K562 (cell line): ENCODE data around the gene ANKLE1. TPM values are rescaled to one million over a fixed set of nuclear protein-coding genes. Genes with fewer than 3 reads are reported as not detected.

Source experiments
- ARHGAP35 ChIP-seq: fragments of 450-650 bp; IDR thresholded peaks from 2 replicates; pipeline ENCODE4 v1.6.1; 2018; ENCODE audit not compliant: partially characterized antibody
- BCL6 ChIP-seq: fragments of 250-450 bp; sonication (Bioruptor Pico); IDR thresholded peaks from 2 replicates; pipeline ENCODE4 v1.4.0; 2020
- CBFA2T3 ChIP-seq: fragments of 450-650 bp; IDR thresholded peaks from 2 replicates; pipeline ENCODE4 v1.6.1; 2017
- CBX8 ChIP-seq: fragments of 200-600 bp; sonication (generic); IDR thresholded peaks from 2 replicates; pipeline ENCODE4 v1.6.1; 2012; ENCODE audit warnings: borderline replicate concordance, mixed run types, low read depth, mild to moderate bottlenecking, moderate library complexity, mixed read lengths, low read length, control low read depth, inconsistent platforms; ENCODE audit not compliant: poor library complexity, severe bottlenecking; ENCODE audit errors: extremely low read depth
- CC2D1A ChIP-seq: fragments of 450-650 bp; IDR thresholded peaks from 2 replicates; pipeline ENCODE4 v1.6.1; 2017; ENCODE audit warnings: mild to moderate bottlenecking
- CTCFL ChIP-seq: IDR thresholded peaks from 2 replicates; pipeline ENCODE4 v1.6.1; 2011; ENCODE audit warnings: borderline replicate concordance, low read depth, mild to moderate bottlenecking, moderate library complexity, low read length; ENCODE audit not compliant: insufficient read depth, poor library complexity, severe bottlenecking
- EGR1 ChIP-seq: fragments of 450-650 bp; conservative IDR thresholded peaks from 2 replicates; pipeline ENCODE4 v1.6.1; 2017; ENCODE audit warnings: mild to moderate bottlenecking
- HDAC1 ChIP-seq, 2 experiments: fragments of 450-650 bp; IDR thresholded peaks; 2 replicates each; pipeline ENCODE4 v1.6.1; 2016 to 2017; ENCODE audit warnings: inconsistent platforms in 1 of 2, mild to moderate bottlenecking in 1 of 2, moderate library complexity in 1 of 2
- HLTF ChIP-seq: fragments of 450-650 bp; IDR thresholded peaks from 2 replicates; pipeline ENCODE4 v1.6.1; 2016
- HNRNPK ChIP-seq: fragments of 200-400 bp; formaldehyde crosslinking; IDR thresholded peaks from one replicate; pipeline ENCODE4 v1.6.1; 2018; ENCODE audit warnings: mild to moderate bottlenecking, low read depth, low read length; ENCODE audit not compliant: poor library complexity, severe bottlenecking
- IRF9 ChIP-seq: fragments of 450-650 bp; IDR thresholded peaks from 2 replicates; pipeline ENCODE4 v1.6.1; 2016; ENCODE audit warnings: missing biosample characterization, missing genetic modification characterization
- PHB2 ChIP-seq: fragments of 450-650 bp; IDR thresholded peaks from 2 replicates; pipeline ENCODE4 v1.6.1; 2017; ENCODE audit warnings: low read depth
- PTTG1 ChIP-seq: fragments of 450-650 bp; IDR thresholded peaks from 2 replicates; pipeline ENCODE4 v1.6.1; 2016; ENCODE audit warnings: low read depth, mild to moderate bottlenecking, missing genetic modification characterization, missing compliant biosample characterization
- ZNF639 ChIP-seq, 2 experiments: fragments of 200-800 bp in 1 of 2; sonication (Bioruptor generic) in 1 of 2; sonication (generic) in 1 of 2; formaldehyde crosslinking in 1 of 2; IDR thresholded peaks in 1 of 2; conservative IDR thresholded peaks in 1 of 2; 2 replicates each; pipeline versions ENCODE4 v1.5.0 to v1.6.1; 2016 to 2020; ENCODE audit warnings: missing compliant biosample characterization in 1 of 2, missing genetic modification characterization in 1 of 2, missing genetic modification reagents in 1 of 2
- ZNF76 ChIP-seq: fragments of 250-450 bp; sonication (Bioruptor Pico); IDR thresholded peaks from 2 replicates; pipeline ENCODE4 v1.4.0; 2020; ENCODE audit warnings: mild to moderate bottlenecking, moderate library complexity, borderline replicate concordance
- ZSCAN32 ChIP-seq: fragments of 450-650 bp; formaldehyde crosslinking; IDR thresholded peaks from 2 replicates; pipeline ENCODE4 v1.4.0; 2020; ENCODE audit warnings: mild to moderate bottlenecking, moderate library complexity
- polyA plus RNA-seq, 8 experiments: library from polyadenylated mRNA; depleted of rRNA in 4 of 8; stranded (reverse) in 5 of 8; unstranded in 3 of 8; fragments of >200 nt; fragmentation: Nextera tagmentation in 2 of 8; fragmentation: Illumina TruSeq in 1 of 8; extraction: Ambion mirVana in 2 of 8; extraction: Trizol in 1 of 8; gene quantifications; 2 replicates each; pipeline versions ENCODE4 v1.2.1 to v1.2.3, GENCODE V29; 2011 to 2014; ENCODE audit warnings: inconsistent platforms in 1 of 8, missing spikeins in 1 of 8
- total RNA-seq, 7 experiments: library from RNA; depleted of rRNA in 6 of 7; stranded (reverse); fragments of >200 nt in 6 of 7; fragmentation: Illumina TruSeq in 2 of 7; extraction: Trizol in 2 of 7; gene quantifications; 2 replicates each; pipeline versions ENCODE4 v1.2.1 to v1.2.3, GENCODE V29; 2011 to 2021; ENCODE audit warnings: low replicate concordance in 1 of 7
- TF ChIP-seq, protein P1 (sequence below): fragments of 250-450 bp; sonication (Bioruptor Pico); IDR thresholded peaks from 2 replicates; pipeline ENCODE4 v1.5.1; 2021; ENCODE audit warnings: mild to moderate bottlenecking
- TF ChIP-seq, protein P2 (sequence below): fragments of 250-450 bp; sonication (Bioruptor Pico); IDR thresholded peaks from 2 replicates; pipeline ENCODE4 v1.5.0; 2022; ENCODE audit warnings: mild to moderate bottlenecking

ANKLE1 gene
- total and polyA plus RNA-seq, 9 of the 15 experiments (the other 6 are each of a cell fraction or from before 2014, with no cell fraction given) = 0.63 to 9.2 (median 2.9) TPM

DNA sequence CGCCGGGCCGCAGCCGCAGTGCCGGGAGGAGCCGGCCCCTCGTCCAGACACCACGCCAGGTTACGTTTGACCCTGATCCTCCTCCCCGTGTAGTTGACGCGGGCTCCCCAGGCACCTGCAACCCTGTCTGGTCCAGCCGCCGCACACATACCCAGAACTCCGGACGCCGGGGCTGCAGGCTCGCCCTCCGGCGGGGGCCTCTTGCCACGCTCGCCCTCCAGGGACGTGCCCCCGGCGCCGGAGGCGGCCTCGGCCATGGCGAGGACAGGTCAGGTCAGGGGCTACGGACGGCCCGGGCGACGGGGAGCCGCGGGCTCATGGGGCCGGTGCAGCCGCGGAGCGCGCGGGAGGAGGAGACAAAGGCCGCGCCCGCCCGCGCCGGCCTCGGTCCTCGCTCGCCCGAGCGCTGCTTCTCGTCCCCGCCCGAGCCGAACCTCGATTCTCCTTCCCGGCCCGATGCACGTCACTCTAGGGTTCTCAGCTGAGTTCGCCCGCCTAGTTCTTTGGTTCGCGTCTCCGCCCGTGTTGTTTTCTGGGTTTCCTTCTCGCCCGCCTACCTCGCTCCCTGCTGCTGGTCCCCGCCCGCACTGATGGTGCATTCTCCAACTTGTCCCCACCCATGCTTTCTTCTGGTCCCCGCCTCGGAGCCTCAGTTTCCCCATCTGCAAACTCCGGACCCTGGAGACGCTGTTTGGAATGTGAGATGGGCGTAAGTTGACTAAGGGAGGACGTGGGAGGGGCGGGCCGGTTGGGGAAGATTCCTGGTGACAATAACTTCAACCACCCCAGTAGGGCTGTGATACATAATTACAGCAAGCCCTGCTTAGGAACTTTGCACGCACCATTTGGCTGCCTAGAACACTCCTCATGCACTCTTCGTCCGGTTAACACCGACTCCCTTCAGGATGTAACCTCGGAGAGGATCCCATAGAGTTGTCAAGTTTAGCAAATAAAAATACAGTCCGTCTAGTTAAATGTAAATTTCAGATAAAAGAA is 53.0 kb downstream of the ANKLE1 start, which contains the start of gene ANO8 (continued):
- TF ChIP-seq CTCFL (no peak), IRF9 (tag) (no peak), CC2D1A (peak; percentile 99), BCL6 (CRISPR knock-in tag) (no peak), HLTF (peak; percentile 77; the same call in 1 of the 2 replicates), PTTG1 (no peak), ARHGAP35 (no peak), EGR1 (peak; percentile 46), CBFA2T3 (no peak), PHB2 (no peak), ZNF639 (CRISPR knock-in tag; conservative IDR thresholded peaks at IDR 0.05 in 1 of 2, IDR thresholded peaks at IDR 0.05 in 1 of 2) (peak in 1 of 2 experiments; percentile 64; a peak in 2 of 4 replicates), ZSCAN32 (no peak), HDAC1 (IDR thresholded peaks at IDR 0.05) (peak in 1 of 2 experiments; percentile 80; a peak in 2 of 4 replicates), ZNF76 (CRISPR knock-in tag) (no peak), CBX8 (no peak), HNRNPK (peak; percentile 56)
- TF ChIP-seq, protein P1, sequence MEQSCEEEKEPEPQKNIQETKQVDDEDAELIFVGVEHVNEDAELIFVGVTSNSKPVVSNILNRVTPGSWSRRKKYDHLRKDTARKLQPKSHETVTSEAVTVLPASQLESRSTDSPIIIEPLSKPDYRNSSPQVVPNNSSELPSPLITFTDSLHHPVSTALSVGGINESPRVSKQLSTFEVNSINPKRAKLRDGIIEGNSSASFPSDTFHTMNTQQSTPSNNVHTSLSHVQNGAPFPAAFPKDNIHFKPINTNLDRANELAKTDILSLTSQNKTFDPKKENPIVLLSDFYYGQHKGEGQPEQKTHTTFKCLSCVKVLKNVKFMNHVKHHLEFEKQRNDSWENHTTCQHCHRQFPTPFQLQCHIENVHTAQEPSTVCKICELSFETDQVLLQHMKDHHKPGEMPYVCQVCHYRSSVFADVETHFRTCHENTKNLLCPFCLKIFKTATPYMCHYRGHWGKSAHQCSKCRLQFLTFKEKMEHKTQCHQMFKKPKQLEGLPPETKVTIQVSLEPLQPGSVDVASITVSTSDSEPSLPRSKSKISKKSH = no peak
- TF ChIP-seq, protein P2, sequence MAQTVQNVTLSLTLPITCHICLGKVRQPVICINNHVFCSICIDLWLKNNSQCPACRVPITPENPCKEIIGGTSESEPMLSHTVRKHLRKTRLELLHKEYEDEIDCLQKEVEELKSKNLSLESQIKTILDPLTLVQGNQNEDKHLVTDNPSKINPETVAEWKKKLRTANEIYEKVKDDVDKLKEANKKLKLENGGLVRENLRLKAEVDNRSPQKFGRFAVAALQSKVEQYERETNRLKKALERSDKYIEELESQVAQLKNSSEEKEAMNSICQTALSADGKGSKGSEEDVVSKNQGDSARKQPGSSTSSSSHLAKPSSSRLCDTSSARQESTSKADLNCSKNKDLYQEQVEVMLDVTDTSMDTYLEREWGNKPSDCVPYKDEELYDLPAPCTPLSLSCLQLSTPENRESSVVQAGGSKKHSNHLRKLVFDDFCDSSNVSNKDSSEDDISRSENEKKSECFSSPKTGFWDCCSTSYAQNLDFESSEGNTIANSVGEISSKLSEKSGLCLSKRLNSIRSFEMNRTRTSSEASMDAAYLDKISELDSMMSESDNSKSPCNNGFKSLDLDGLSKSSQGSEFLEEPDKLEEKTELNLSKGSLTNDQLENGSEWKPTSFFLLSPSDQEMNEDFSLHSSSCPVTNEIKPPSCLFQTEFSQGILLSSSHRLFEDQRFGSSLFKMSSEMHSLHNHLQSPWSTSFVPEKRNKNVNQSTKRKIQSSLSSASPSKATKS = no peak
